NCI-H1092 treated with DMSO at 0.1 percent for 48 hours (cell line): ENCODE data around the gene NEB.

Source experiments
- DNase-seq: peaks from one replicate; lab custom pipeline; 2025; lab: John Stamatoyannopoulos, UW

Gene NEB

DNA sequence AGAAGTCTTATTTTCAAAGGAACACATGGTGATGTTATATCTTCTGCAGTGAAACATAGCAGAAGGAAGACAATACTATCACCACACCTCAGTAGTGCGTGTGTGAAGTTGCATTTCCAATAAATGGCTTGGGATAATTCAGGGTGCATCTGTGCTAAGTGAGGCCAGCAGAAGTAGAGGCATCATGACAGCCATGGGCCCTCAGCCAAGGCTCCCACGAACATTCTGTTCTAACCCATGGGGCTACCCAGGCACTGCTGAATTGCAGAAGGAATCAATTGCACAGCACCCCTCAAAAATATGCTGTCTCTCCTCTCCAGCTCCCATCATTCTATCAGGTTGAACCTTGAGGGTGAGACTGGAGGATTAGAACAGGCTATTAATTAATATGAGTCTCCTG, 185.1 kb downstream of the NEB start:
- DNase-seq: no peak

DNA sequence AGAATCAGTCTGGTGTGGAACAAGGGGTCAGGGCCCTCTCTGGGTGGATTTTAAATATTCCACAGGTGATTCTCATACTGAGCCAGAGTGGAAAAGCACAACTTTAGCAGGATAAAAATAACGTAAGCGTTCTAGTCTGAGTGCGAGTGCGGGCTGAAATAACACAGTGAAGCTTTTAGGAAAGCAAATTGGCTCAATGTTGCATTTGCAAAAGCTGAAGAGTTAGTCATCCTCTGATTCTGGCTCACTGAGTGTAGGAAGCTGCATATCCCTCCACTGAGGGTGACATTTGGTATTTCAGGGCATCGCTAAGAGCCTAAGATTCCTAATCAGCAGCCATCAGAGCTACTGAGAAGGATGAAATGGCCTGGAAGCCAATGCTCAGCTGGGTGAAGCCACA, 189.8 kb downstream of the NEB start:
- DNase-seq: no peak

DNA sequence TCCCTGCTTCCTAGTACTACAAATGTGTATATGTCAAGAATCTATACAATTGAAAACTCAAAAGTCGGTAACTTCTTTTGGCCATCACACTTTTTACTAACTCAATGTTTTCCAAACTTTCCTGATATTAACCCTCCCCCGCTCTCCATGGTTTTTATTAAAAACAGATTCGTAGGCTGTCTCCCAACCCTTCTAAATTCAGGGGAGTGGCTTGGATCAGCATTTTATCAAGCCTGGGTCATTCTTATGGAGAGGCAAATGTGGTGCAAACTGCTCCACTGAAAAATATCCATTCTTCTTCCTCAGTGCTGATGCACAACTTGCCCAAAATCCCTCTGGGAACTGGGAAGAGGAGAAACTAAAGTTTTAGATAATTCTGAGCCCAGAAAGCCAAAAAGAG, 190.4 kb downstream of the NEB start:
- no peak for DNase-seq

DNA sequence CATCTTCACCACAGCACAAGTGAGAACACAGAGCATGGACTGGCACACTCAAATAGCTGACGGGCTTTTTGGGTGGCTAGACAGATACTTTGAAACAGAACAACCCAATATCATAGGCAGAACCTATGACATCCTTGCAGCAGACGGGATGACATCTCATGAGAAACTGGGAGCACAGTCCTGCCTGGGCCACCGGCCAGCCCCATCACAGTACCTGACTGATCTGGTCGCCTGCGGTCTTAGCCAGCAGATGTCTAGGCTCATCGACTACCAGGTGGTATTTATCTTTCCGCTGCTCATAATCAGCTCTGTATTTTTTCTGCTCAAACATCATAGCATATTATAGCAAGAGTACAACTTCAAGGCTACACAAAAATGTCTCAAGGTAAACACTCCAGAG, 200.3 kb downstream of the NEB start:
- DNase-seq: no peak

DNA sequence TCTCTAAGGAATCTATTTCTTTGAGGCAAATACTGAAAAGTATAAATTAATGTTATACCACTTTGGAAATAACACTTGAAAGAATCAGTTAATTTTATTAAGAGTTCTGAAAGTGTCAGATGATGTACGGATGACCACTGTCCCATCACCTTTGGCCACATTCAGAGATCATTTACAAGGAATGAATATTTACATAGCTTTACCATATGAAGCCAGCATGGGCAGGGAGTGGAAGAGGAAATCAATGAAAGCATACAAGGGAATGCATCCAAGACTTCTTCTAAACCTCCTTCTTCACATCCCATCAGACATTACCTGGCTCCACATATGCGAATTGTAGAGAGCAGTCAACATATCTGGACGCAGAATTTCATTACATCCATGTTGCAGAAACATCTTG, 201.1 kb downstream of the NEB start:
- DNase-seq: no peak

DNA sequence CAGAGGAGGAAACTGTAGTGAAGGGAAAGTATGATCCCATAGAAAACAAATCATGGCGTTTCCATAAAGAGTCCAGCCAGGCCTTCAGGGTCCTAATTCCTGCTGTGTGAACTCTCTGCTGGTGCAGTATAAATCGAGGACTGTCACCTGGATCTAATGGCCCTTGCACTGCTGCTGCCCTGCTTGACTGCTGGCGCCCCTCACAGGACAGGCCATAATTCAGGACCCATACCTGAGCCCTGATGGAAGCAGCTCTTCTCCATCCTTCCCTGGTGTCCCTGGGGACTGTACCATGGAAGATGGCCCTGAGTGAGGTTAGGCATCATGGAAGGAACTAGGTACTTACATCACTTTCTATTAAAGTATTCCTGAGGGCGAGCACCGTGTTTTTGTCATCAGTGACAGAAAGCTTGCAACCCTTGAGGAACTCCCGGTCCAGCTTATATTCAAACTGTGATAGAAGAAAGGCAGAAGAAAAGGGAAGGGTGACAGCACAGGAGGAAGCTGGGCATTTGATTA, 207.6 kb downstream of the NEB start:
- DNase-seq: no peak

DNA sequence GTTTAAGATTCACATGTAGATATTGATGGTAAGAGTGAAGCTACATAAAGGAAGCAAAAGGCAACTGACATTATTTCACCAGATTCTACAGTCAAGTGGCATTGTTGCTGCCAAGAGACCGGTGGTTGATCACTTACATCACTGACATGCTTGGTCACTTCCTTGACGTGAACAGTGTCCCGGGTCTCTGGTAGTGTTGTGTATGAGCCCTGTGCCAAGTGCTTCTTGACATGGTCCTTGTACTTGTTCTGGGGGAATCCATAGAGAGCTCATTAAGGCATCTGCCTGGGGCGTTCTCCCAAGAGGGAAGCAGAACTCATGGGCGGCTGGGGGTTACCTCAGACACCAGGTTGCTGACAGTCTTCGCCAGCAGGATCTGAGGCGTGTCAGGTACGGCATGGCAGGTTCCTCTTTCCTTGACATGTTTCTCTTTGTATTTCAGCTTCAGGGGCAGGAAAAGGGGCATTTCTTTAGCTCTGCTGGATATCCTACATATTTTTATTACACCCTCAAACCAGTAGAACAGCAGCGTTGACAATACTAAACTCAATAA, 208.4 kb downstream of the NEB start:
- no peak for DNase-seq

DNA sequence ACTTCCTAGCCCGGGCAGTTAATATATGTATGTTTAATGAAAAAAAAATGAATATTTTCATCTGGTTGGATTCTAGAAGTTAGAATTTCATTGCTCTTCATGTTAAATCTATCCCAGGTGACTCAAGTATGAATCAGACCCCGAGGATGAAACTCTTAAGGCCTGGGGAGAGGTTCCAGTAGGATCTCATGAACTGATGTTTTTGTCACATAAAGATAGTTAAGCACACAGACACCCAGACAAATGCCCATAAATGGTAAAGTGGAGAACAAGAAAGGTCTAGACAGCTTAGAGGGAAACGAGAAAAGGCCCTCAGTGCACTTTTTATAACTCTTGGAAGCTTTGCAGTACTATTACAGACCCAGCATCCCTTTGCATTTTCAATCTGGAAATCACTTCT, 210.4 kb downstream of the NEB start:
- DNase-seq: no peak

DNA sequence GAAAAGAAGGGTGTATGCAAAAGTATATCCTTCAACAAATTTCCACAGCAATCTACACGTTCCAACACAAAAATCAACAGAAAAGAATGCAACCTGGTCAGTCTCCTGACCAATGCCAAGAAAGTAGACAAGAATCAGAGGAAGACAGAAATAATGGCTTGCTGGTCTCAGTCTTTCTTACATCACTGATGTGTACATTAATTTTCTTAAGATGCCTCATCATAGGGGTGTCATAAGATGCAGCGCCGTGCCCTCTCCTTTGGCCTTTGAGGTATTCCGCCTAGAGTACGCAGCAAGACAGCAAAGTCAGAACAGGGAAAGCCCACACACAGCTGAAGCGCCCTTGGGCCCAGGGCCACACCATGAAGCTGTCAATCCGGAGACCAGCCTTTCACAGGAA, 211.7 kb downstream of the NEB start:
- DNase-seq: no peak

DNA sequence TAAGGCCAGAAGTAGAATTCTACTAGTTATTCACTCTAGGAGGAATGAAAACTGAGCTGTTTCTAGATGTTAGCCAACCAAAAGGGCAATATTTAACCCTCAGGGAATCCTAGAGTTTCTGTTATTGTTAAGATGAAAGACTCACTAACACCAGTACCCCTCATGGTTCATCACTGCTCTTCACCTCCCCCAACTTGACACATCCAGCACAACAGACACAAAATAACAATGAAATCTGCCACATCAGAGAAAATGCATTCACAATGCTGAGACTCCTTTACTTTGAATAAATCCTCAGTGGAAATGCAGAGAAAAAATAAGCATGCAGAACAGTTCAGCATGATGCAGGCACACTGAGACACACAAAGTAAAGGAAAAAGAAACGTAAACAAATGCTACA, 213.3 kb downstream of the NEB start:
- no peak for DNase-seq

DNA sequence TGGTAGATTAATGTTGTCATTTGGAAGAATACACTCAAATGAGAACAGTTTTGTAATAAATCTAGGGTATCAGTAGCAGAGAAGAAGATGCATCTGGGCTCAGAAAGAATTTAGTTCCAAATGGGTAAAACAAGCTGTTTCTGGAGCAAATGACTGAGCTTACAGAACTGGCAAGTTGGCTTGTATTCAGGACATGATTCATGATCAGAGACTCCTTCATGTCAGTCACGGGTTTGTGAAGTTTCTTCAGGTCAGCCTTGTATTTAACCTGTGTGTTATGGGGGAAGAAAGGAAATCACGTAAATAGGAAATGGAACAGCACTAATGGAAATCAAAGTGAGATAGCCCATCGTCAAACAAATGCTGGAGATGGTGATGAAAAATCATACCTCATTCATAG, 215.5 kb downstream of the NEB start:
- no peak for DNase-seq

DNA sequence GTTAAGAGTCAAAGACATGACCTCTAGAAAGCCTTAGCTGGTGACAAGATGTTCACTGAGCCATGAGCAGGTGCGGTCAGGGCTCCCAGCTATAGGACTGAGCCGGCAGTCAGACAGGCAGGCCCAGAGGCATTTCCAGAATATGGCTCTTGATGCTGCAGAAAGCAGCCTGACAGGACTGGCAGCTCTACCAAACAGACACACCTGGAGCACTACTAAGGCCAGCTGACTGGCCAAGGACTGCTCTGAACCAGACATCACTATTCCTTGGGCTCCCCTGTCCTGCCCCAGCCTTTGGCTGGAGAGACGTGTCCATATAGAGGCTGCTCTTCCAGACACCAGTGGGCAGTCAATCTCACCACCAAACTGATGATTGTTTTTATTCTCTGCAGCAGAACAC, 225.8 kb downstream of the NEB start:
- no peak for DNase-seq

DNA sequence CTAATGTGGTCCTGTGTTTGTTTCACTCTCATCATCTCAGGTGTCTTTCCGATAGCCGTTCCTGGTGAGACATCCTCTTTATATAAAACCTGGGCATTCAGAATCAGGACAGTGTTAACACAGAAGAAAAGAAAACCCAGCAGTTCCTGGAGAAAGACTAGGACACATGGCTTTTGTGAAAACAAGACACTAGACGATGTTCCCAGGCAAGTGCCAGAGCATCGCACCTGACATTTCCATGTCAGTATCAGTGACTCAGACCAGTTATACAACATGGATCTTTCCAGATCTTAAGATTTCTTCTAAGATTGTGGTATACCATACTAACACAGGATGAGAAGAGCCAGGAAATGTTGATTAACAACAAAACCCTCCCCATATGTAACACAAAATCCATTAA, 228.1 kb downstream of the NEB start:
- DNase-seq: no peak

DNA sequence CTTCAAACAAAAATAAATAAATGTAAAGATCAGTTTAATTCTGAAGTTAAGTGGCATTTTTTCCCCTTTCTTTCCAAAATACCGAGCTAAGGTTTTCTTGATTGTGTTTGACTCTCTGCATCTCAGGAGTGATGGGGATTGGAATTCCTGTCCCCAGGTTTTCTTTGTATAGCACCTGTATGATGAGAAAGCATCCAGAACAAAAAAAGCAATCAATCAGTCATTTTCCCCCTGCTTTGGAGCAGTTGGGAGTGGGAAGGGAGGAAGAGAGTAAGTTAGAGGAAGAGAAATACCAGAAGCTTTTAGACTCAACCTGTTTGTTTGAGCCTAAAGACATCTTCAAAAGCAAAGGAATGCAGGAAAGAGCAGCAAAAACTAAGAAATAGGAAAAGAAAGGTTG, 236.1 kb downstream of the NEB start:
- no peak for DNase-seq

DNA sequence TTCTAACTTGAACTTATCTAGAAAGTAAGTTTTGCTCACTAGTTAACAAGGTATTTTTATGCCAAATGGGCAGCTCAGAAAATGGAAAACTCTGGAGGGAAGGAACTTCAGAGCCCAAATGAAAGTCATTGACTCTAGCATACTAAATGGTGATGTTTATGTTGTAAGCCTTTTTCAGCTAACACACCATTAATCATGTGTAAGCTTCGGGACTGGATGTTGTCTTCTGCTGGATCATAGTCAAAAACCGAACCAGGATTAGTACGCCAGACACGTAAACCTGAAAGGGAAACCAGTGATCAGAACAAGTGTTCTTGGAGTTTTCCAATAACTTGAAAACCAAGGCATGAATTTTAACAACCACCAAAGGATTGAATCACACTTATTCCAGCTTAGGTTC, 242.8 kb downstream of the NEB start:
- no peak for DNase-seq

DNA sequence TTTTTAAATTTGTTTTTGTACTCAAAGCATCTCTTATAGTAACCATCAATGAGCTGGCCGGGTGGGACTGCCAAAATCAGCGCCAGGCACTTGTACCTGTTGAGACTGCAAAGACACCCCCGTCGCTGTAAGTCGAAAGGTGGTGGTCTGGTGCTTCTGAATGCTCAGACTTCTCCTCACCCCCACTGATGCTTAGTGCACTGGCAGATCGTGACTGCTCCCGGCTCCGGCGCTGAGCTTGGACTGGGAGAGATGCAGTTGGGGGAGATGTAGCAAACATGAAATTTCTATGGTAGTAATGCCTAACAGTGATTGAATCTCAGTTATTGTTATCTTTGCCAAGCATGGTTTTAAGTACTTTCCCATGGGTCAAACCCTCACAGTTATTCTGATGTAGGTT, 244.0 kb downstream of the NEB start:
- DNase-seq: no peak

DNA sequence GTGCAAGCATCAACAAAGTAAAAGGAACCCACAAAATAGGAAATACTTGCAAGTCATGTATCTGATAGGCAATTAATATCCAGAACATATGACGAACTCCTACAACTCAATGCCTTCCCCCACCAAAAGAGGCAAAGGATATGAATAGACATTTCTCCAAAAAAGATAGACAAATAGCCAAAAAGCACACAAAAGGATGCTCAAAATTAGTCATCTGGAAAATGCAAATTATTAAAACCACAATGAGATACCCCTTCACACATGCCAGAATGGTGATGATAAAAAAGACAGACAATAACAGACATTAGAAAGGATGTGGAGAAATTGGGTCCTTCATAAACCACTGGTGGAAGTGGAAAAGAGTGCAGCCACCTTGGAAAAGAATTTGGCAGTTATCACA, 248.2 kb downstream of the NEB start:
- no peak for DNase-seq

DNA sequence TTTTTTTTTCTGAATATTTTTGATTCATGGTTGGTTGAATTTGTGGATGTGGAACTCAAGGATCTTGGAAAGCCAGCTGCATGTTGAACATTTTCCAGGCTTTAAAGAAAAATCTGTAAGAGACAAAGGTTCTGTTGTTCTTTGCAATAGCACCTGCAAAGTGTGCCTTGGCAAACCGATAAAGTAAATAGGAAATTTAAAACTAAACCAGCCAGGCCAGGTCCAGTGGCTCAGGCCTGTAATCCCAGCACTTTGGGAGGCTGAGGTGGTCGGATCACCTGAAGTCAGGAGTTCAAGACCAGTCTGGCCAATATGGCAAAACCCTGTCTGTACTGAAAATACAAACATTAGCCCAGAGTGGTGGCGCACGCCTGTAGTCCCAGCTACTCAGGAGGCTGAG, 250.2 kb downstream of the NEB start:
- no peak for DNase-seq

DNA sequence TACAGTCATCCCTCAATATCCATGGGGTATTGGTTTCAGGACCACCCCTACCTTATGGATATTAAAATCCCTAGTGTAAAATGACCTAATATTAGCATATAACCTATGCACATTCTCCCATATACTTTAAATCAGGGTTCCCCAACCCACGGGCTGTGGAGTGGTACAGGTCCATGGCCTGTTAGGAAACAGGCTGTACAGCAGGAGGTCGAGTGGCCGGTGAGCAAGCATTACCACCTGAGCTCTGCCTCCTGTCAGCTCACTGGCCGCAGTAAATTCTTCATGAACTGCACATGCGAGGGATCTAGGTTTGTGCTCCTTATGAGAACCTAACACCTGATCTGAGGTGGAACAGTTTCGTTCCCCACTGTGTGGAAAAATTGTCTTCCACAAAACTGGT, 250.7 kb downstream of the NEB start:
- no peak for DNase-seq

DNA sequence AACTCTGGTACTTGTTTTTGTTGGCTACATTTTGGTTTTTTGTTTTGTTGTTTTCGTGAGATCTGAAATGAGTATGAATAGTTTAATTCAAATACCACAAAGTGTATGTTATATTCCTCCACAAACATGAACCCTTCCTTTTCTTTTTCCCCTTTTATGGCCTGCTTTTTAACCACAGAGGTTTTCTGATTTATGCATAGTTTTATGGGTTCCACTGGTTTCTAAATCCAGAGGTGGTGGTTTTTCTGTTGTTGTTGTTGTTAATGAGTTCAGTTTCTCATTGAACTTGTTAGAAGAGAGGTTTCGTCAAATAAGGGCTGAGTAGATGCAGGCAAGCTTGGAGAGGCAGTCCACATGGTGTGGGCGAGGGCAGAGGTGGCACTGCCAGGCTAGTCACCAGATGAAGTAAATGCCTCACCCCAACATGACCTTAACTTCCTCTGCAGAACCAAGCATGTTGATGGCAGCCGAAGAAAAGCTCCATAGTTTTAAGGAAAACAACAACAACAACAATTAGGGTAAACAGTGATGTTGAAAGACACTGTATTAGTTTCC, 252.0 kb downstream of the NEB start:
- DNase-seq: no peak

DNA sequence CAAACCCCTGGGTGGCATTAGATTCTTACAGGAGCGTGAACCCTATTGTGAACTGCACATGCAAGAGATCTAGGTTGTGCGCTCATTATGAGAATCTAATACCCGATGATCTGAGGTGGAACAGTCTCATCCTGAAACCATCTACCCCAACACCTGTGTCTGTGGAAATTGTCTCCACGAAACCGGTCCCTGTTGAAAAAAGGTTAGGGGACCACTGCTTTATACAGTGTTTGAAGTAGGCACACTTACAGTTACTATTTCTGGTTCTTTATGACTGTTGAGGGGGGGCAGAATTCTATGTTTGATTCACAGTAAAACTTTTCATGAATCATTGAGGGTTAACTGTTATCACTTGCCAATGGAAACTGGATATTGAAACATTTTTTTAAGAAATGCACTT, 252.5 kb downstream of the NEB start:
- DNase-seq: no peak

DNA sequence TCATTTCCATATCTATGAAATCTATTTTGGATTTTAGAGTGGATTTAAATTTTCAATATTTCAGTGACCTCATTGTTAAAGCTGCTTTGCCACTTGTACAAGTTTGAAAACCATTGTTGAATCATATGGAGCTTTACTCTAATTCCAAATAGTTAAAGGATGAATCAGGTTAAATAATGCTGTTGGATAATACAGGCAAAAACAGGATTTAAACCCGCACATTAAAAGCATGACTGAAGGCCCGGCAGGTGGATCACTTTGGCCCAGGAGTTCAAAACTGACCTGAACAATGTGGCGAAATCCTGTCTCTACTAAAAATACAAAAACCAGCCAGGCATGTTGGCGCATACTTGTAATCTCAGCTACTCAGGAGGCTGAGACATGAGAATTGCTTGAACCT, 256.3 kb downstream of the NEB start:
- no peak for DNase-seq

DNA sequence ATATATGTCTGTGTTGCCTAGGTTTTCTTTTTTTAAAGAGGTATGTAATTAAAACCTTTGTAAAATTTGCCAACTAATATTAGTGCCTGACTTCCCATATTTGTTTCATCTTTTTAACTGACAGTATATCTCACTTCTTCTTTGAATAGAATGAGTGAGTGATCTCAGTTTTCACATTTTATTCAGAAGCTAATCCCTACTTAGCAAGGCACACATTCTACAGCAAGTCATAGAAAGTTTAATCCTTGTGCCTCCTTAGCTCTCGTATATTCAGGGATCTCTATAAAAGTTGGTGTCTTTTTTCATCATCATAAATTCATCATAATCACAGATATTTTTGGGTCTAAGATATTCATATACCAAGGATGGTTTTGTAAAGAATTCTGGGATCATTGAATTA, 258.0 kb downstream of the NEB start:
- no peak for DNase-seq

DNA sequence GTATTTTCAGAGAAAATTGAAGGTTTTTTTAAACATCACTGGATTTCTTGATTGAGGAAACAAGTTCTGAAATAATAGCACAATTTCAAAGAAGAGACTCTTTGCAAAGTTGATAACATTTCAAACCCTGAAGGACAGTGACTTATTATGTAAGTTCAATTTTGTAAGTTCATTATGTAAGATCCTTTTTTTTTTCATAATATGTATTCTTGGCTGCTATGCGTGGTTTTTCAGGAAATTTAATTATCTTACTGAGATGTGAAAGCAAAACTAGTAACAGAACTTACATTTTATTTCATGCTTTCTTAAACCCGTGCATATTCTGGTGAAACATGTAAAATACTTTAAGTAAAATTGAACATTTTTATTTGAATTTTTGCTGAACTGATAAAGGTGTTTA, 259.2 kb downstream of the NEB start:
- no peak for DNase-seq

DNA sequence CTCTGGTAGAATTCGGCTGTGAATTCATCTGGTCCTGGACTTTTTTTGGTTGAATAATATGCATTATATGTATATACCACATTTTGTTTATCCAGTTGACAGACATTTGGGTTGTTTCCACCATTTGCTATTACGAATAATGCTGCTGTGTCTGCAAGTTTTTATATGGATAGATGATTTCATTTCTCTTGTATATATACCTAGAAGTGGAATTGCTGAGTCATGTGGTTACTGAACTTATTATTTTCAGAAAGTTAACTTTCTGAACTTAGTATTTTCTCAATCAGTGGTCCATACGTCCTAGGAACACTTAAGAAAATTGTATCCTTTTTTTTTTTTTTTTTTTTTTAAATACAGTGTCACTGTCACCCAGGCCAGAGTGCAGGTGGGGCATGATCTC, 261.3 kb downstream of the NEB start:
- no peak for DNase-seq
